IPS-11a (cell line): Measurements from ENCODE around the gene CLIC1.

Experiments used
- H3K4me3 ChIP-seq: one replicate; pipeline ENCODE4 v1.5.1; 2013; ENCODE audit warnings: low read depth, low read length, control low read depth

The CLIC1 gene

DNA sequence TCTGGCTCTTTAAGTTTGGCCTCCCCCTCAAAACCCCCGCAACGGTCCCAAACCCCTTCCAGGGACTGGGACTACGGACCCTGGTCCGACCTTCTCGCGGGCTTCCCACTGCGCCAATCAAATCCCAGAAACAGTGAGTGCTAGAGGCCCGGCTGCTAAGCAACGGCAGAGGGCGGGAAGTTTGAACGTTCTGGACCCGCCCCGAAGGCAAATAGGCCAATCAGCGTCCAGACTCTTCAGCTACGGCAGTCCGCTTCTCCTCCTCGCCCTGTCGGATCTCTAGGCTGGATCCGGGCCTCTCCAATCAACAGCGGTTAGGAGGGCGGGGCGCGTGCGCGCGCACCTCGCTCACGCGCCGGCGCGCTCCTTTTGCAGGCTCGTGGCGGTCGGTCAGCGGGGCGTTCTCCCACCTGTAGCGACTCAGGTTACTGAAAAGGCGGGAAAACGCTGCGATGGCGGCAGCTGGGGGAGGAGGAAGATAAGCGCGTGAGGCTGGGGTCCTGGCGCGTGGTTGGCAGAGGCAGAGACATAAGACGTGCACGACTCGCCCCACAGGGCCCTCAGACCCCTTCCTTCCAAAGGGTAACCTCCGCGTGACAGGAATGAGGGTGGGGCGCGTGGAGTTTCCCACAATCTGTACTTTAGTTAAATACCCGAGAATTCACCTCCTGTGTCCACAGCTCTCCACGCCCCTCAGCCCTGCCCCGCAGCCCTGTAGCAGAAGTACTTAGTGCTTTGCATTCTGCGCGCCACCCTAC, 3.5 kb upstream of the CLIC1 start, which contains the start of gene MSH5:
Gene MSH5 (plus strand): TSS at position 367 of the 758 bp plus-strand sequence. CDS start 462 bp downstream, outside the sequence.
- peak within 1 kb of the TSS; percentile 40 for H3K4me3 ChIP-seq

- no peak overlapping the region for H3K4me3 ChIP-seq
These were observed 2.0 kb upstream of the CLIC1 start for GRCh38 chr6:31737991-31738979.

DNA sequence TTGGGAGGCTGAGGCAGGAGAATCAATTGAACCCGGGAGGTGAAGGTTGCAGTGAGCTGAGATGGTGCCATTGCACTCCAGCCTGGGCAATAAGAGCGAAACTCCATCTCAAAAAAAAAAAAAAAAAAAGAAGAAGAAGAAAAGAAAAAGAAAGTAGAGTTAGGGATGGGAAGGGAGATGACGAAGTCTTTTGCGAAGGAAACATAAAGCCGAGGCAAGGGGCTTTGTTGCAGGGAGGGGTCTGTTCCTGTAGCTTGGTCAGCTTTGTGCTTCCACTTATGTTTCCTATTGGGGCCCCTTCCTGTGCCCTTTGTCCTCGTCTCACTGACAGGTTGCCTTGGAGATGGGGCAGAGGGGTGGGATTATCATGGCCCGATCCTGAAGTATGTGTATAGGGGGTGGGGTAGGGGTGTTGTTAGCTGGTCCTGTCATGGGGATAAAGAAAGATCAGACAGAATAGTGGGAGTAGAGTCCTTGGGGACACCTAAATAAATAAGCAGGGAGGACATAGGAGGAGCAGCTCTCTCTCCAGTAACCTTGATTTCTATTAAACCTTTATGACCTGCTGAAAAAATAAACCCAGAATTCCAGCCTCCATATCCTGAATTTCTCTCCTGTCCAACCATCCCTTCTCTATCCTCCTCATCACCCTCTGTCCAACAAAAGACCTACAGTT, 1.1 kb upstream of the CLIC1 start:
- H3K4me3 ChIP-seq, result no peak overlapping the region

DNA sequence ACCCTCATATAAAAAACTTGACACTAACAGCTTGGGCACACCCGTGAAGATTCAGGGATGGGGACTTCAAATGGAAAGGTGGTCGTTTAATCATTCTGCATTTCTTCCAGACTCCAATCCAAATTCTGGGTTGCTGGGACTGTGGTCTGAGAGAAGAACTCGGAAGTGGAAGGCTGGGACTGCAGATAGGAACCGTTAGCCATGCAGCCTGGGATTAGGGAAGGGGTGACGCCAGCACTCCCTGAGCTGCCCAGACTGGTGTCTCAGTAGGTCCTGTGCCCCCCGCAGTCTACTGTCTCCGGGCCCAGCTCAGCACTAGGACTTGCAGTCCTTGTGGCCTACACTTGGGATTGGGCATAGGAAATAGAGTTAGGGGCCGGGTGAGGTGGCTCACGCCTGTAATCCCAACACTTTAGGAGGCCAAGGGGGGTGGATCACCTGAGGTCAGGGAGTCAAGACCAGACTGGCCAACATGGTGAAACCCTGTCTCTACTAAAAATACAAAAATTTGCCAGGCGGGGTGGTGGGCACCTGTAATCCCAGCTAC, 511 bp upstream of the CLIC1 start:
- H3K4me3 ChIP-seq, result peak overlapping the region; percentile 83

DNA sequence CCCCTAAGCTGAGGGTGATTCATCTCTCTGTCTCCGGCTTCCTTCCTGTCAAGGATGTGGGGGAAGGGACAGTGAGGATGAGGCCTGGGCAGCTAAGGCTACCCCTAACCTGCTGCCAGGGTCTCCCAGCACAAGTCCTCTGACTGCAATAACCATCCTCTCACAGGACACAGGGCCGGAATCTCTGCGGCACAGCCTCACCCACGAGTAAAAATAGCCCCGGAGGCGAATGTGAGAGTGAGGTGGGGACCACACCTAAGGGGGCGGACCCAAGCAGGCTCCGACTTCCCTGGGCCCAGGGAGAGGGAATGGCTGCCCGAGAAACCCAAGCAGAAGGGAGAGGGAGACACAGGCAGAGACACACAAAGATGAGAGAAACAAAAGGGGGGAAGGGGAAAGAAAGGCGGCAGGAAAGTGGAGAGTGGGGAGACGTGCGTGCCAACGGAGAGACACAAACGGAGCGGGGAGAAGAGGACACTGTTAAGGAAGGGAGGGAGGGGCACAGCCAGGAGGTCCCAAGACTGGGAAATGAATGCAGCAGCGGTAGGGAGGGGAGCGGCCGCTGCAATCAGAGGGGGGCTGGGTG, 1.4 kb downstream of the CLIC1 start:
- peak overlapping the region; percentile 83 for H3K4me3 ChIP-seq

DNA sequence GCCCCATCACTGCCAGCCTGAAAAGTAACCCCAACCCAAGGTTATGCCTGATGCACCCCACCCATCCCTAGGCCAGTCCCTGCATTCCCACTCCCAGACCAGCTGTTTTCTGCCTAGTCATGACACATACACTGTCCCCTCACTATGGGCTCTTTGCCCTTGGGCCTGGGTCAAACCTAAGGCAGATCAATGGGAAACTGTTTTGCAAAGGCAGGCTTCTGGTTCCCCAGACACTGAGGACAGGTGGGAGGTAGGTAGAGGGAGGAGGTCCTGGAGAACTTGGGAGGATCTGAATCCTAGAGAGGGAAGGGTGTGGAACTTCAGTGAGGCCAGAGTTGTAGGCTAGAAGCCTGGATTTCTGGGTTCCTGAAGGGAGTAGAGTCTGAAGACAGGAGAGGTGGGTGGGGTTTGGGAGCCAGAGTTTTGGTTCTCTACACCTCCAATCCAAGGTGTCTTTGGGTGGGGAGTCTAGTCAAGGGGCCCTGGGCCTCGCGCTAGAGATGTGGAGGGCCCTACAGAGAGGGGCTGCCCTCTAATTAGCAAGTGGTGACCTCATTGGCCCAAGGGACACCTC, 2.0 kb downstream of the CLIC1 start:
- peak overlapping the region; percentile 83 for H3K4me3 ChIP-seq

- no peak overlapping the region for H3K4me3 ChIP-seq
These were observed 2.6 kb downstream of the CLIC1 start for GRCh38 chr6:31733734-31734133.

DNA sequence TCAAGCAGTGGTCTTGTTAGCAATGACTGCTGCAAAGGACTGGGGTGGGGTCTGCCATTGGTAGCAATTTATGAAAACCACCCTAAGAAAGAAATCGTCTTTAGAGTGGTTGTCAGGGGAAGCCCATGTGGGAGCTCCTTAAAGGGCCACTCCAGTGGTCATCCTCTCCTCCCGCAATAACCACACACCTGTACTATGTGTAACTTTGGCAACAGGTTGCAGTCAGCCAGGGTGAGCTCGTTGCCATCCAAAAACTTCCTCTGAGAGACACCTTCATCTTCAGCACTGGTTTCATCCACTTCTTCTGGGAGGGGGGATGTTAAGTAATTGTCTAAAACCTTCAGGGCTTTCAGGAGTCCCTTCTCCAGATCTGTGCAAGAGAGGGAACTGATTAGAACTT, 4.3 kb downstream of the CLIC1 start:
- no peak overlapping the region for H3K4me3 ChIP-seq

GRCh38 chr6:31730631-31731086, 5.7 kb downstream of the CLIC1 start:
- no peak overlapping the region for H3K4me3 ChIP-seq

DNA sequence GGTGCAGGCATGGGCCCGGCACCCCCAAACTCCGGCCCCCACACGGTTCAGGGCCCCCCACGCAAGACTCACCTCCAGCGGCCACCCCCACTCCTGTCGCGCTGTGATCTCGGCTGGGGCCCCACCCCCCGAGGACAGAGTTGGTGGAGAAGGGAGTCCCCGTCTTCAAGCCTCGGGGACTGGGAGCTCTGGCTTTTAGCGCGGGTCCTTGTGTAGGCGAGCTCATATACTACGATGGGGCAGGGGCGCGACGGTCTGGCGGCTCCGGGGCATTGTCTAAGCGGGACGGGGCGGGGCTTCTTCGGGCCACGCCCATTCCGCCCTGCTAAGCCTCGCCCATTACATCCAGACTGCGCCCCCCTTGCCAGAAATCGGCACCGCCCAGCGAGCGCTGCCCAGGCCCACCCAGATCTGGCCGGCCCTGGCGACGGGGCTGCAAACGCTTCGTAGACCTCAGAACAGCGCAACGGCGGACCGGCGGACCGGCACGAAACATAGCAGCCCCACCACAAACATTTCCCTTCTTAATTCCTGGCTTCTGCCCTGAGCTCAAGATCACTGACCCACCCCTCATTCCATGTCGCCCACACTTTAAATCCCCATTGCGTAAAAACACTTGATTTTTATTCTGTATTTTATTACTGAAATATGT, 6.2 kb downstream of the CLIC1 start:
- peak overlapping the region; percentile 82 for H3K4me3 ChIP-seq

- H3K4me3 ChIP-seq, result peak overlapping the region; percentile 82
These were observed 6.8 kb downstream of the CLIC1 start for GRCh38 chr6:31729515-31729978.

- peak within 1 kb of the TSS; percentile 82 for H3K4me3 ChIP-seq
These were observed 7.4 kb downstream of the CLIC1 start, which contains the start of gene DDAH2 for GRCh38 chr6:31728767-31729514. Gene DDAH2, minus strand, starts transcription at chr6:31729299. Its CDS starts 138 bp downstream, at chr6:31729161.

GRCh38 chr6:31727717-31728671, 8.3 kb downstream of the CLIC1 start:
- H3K4me3 ChIP-seq, result no peak overlapping the region

- H3K4me3 ChIP-seq, result no peak overlapping the region
These were observed 9.2 kb downstream of the CLIC1 start for GRCh38 chr6:31727034-31727716.

- no peak overlapping the region for H3K4me3 ChIP-seq
These were observed 10.6 kb downstream of the CLIC1 start for GRCh38 chr6:31725502-31726350.
